HG03558 (cell line): Measurements from ENCODE around the gene YDJC.
"Not testable (repeated sequence)": the region's sequence is repeated elsewhere in the genome, so short reads cannot be mapped to it uniquely, and the experiment has no call there.

Experiments
- ATAC-seq: cut with Tn5 transposase; IDR thresholded peaks from one replicate; pipeline ENCODE4 v1.9.1; 2021; ENCODE audit warnings: moderate number of reproducible peaks; ENCODE audit not compliant: unreplicated experiment; ENCODE audit errors: extremely low read depth

The YDJC gene

GRCh38 chr22:21611210-21611977 lies 18.4 kb downstream of the YDJC start:
- no peak for ATAC-seq

GRCh38 chr22:21609556-21610157 lies 20.2 kb downstream of the YDJC start:
- not testable (repeated sequence) for ATAC-seq

GRCh38 chr22:21606775-21607174 lies 23.0 kb downstream of the YDJC start:
- ATAC-seq: no peak

GRCh38 chr22:21605887-21606564 lies 23.8 kb downstream of the YDJC start:
- no peak for ATAC-seq

GRCh38 chr22:21603973-21604372 lies 25.8 kb downstream of the YDJC start:
- no peak for ATAC-seq

- ATAC-seq: no peak
Measured at GRCh38 chr22:21602579-21602978, 27.2 kb downstream of the YDJC start.

- no peak for ATAC-seq
Measured at GRCh38 chr22:21599053-21599893, 30.5 kb downstream of the YDJC start.

GRCh38 chr22:21598302-21598701 lies 31.5 kb downstream of the YDJC start:
- ATAC-seq: no peak

- not testable (repeated sequence) for ATAC-seq
Measured at GRCh38 chr22:21596356-21597135, 33.3 kb downstream of the YDJC start.

GRCh38 chr22:21594865-21595452 lies 34.9 kb downstream of the YDJC start:
- no peak for ATAC-seq

GRCh38 chr22:21593406-21594232 lies 36.2 kb downstream of the YDJC start:
- no peak for ATAC-seq

- no peak for ATAC-seq
Measured at GRCh38 chr22:21592422-21592821, 37.4 kb downstream of the YDJC start.

GRCh38 chr22:21591695-21592094 lies 38.1 kb downstream of the YDJC start:
- ATAC-seq: no peak

- ATAC-seq: no peak
Measured at GRCh38 chr22:21590809-21591641, 38.8 kb downstream of the YDJC start.

- ATAC-seq: no peak
Measured at GRCh38 chr22:21589396-21589795, 40.4 kb downstream of the YDJC start.

- peak; percentile 70 for ATAC-seq
Measured at GRCh38 chr22:21587803-21588611, 41.8 kb downstream of the YDJC start.

GRCh38 chr22:21585389-21585788 lies 44.4 kb downstream of the YDJC start:
- ATAC-seq: no peak
